Forelimb muscle (tissue), 1 donor: ENCODE measurements around the gene SPACA5B. TPM values are rescaled to one million over a fixed set of nuclear protein-coding genes. Genes with fewer than 3 reads are reported as not detected.
"Not testable (repeated sequence)": the region's sequence is repeated elsewhere in the genome, so short reads cannot be mapped to it uniquely, and the experiment has no call there.

ENCODE experiments used
- DNase-seq: peaks from one replicate; pipeline ENCODE4 v3.0.0-alpha.2; 2013; ENCODE audit warnings: low read depth
- polyA plus RNA-seq: library from polyadenylated mRNA; unstranded; fragments of 120-200 nt; gene quantifications from one replicate; pipeline ENCODE4 v1.2.1, GENCODE V29; 2013; ENCODE audit not compliant: insufficient read length

The SPACA5B gene
- not detected for polyA plus RNA-seq

DNA sequence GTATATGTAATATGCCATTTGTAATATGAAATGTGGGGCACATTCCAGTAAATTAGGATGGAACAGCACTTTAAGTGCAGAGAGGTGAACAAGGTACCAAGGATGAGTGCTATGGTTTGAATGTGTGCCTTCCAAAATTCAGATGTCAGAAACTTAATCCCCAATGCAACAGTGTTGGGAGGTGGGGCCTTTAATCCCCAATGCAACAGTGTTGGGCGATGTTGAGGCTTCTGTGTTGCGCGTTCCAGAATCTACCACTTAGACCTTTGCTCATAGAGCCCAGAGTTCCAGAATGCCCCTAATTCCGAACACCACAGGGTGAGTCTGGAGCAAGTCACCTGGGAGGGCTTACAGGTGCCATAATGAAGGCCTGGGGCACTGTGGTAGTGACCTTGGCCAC is at the start of gene SPACA5B:
Gene SPACA5B, plus strand, starts transcription at position 301 of the 400 bp plus-strand sequence. Its CDS starts 62 bp downstream, at position 363.
- DNase-seq = not testable (repeated sequence)

DNA sequence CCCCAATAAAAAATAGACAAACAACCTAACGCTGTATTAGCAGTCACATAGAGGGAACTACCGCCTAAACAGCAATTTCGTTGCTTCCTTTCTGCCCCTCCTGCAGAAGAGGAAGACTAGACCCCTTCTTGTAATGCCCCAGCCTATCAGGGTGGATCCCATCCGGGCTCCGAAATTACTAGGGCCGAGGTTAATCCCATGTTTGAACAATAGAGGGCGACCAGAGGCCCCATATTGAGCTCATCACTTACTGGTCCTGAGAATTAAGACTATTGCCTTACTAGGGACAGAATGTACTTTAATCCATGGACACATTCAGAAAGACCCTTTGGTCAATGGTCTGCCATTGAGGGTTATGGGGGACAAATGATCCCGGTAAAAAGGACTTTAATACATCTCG is 47.2 kb upstream of the SPACA5B start:
- DNase-seq = no peak

DNA sequence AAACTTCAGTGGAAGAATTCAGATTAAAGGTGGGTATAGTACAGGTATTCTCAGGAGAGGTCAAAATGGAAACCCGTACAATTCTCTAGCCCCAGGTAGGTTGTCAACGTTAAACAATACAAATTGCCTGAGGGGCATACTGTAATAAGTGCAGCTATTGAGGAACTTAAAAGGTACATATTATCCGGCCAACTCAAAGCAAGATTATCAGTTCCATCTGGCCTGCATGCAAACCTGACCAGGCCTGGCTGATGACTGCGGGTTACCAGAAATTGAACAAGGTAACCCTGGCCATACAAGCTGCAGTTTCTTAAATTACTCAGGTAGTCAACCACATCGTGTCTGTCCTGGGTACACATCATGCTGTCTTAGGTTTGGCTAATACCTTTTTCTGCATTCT is 46.7 kb upstream of the SPACA5B start:
- no peak for DNase-seq

DNA sequence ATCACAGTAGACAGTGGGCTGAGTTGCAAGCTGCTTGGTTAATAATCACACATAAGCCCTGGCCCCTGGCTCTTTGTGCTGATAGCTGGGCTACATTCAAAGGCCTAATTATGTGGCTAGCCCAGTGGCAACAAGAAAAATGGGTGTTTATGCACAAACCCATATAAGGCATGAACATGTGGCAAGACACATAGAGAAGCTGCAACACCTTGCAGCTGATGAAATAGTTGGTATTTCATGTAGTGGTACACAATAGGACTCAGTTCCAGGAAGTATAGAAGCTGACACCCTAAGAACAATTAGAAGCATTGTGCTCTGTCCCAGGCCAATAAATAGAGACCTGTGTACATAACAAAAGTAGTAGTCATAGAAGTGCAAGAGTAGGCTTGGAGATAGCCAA is 44.3 kb upstream of the SPACA5B start:
- no peak for DNase-seq

- no peak for DNase-seq
These were observed 40.3 kb upstream of the SPACA5B start for GRCh38 chrX:48090123-48090522.

DNA sequence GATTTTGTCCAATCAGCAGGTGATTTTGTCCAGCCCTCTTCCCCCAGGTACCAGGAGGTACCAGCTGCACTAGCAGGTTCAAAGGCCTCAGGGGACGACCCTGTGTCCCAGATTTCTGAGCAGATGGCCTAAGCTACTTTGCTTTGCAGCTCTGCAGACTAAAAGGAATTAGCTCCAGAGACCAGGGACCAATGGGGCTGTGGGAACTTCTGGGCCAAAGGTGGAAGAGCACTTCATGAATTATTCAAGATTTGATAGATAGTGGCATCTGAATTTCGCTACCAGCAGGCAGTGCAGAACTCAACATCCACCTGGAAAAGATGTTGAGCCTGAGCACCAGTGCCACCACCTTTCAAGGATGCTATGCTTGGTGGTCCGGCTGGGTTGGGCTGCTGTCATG is 37.9 kb upstream of the SPACA5B start:
- not testable (repeated sequence) for DNase-seq

DNA sequence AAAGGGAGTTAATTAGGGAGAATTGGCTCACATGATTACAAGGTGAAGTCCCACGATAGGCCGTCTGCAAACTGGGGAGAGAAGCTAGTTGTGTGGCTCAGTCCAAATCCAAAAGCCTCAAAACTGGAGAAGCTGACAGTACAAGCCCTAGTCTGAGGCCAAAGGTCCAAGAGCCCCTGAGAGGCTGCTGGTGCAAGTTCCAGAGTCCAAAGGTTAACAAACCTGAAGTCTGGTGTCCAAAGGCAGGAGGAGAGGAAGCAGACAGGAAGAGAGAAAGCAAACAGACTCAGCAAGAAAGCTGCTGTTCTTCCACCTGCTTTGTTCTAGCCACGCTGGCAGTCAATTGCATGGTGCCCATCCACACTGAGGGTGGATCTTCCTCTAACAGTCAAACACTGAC is 29.0 kb upstream of the SPACA5B start:
- no peak for DNase-seq

DNA sequence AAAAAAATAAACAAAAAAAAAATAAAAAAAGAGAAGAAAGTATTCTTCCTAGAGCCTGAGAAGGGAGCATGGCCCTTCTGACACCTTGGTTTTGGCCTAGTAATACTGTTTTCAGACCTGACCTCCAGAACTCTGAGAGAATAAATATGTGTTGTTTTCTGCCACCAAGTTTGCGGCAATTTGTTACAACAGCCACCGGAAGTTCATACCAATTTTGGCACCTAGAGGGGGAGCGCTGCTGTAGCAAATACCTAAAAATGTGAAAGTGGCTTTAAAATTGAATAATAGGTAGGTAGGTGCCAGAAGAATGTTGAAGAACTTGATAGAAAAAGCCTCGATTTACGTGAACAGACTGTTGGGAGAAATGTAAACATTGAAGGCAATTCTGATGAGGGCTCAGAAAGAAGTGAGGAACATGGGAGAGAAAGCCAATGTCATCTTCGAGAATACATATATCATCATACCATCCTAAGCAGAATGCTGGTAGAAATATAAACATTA is 27.5 kb upstream of the SPACA5B start:
- DNase-seq = no peak

DNA sequence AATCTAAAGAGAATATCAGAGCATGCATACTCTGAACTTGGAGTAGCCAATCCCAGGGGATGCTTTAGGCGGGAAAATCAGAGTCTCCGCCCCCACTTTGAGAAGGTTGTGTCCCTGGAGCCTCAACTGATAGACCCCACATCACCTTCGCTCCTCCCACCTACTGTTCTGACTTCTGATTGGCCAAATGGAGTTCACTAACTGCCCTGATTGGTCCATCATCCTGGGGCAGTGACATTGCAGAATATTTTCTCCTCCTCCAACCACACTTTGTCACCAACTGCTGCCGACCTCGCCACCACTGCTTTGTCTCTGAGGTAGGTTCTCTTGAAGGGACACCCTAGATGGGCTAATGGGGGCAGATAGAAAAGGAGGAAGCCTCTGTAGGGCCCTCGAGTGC is 22.7 kb upstream of the SPACA5B start:
- no peak for DNase-seq

GRCh38 chrX:48125286-48125685 is 5.1 kb upstream of the SPACA5B start:
- not testable (repeated sequence) for DNase-seq

GRCh38 chrX:48132308-48132844 is 1.9 kb downstream of the SPACA5B start:
- DNase-seq = not testable (repeated sequence)

- not testable (repeated sequence) for DNase-seq
These were observed 8.7 kb downstream of the SPACA5B start for GRCh38 chrX:48139076-48139475.

GRCh38 chrX:48141810-48142508 is 11.5 kb downstream of the SPACA5B start:
- not testable (repeated sequence) for DNase-seq

DNA sequence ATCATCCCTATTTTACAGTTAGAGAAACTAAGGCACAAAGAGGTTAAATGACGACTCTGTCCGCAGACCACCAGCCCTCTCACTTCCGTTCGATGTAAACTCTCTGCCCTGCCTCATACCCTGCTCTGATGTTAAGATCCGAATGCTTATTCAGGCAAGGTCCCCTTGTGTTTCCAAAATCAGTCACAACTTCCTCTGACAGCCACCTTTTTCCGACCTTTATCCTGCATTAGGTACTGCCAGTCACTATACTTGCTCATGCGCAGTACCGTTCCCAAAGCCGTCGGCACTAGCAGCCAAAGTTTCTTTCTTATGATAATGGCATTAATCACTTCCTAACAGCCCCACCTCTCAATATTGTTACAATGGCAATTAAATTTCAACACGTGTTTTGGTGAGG is 12.3 kb downstream of the SPACA5B start:
- DNase-seq = not testable (repeated sequence)

- no peak for DNase-seq
These were observed 23.3 kb downstream of the SPACA5B start for GRCh38 chrX:48153769-48154168.

- DNase-seq = no peak
These were observed 24.4 kb downstream of the SPACA5B start for GRCh38 chrX:48154796-48155195.

DNA sequence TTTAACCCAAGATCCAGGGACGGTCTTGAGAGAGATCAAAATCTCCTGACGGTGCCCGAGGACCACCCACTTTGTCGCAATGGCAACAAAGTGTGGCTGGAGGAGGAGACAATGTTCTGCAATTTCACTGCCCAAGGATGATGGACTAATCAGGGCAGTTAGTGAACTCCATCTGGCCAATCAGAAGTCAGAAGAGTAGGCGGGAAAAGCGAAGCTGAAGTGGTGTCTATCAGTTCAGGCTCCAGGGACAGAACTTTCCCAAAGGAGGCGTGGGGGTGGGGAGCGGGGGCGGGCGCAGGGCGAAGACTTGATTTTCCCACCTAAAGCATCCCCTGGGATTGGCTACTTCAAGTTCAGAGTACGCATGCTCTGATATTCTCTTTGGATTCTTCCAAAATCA is 25.6 kb downstream of the SPACA5B start:
- no peak for DNase-seq

- DNase-seq = no peak
These were observed 34.8 kb downstream of the SPACA5B start for GRCh38 chrX:48165241-48165640.

GRCh38 chrX:48166322-48166721 is 35.9 kb downstream of the SPACA5B start:
- DNase-seq = not testable (repeated sequence)

- no peak for DNase-seq
These were observed 49.3 kb downstream of the SPACA5B start for GRCh38 chrX:48179691-48180090.

DNA sequence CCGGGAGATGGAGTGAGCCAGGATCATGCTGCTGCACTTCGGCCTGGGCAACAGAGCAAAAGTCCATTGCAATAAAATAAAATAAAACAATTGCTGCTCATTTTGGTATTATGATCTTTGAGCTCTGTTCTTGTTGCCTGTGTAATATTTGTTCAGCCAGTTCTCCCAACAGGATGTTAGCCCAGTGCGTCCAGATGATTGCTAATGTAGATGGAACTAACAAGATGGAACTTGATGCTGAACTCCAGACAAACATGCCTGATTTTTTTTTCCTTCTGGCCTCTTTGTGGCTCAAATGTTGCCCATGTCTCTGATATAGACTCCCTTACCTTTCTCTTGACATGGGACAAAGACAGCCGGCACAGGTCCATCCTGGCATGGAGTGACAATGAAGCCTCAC is 50.4 kb downstream of the SPACA5B start:
- DNase-seq = no peak

DNA sequence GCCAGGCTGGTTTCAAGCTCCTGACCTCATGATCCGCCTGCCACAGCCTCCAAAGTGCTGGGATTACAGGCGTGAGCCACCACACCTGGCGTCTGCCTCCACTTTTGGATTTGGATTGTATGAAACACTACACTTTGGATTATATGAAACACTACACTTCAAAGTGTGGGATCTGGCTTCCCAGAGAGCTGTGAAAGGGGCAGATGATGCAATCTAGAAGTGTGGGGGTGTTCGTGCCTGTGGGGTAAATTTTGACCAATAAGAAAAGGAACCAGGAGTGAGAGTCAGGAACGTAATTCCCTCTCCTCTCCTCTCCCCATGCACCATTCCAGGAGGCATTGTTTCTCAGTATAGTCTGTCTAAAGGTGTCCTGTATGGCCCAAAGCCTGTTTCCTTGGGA is 51.5 kb downstream of the SPACA5B start:
- not testable (repeated sequence) for DNase-seq
